ENCODE data around the gene PLXNB2.

Gene PLXNB2

DNA sequence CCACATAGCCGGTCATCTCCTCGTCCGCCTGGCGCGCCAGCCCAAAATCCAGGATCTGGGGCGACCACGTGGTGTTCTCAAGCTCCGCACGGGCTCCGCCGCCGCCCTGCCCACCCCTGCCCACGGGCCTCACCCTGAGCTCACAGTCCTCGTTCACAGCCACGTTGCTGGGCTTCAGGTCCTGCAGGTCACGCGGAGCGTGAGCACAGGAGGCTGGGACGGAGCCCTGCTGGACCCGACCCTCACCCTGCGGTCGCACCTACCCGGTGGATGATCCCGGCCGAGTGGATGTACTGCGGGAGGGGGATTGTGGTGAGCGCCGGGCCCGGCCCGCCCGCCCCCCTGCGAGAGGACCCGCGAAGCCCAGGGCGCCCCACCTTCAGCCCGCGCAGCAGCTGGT, 40.5 kb downstream of the PLXNB2 start:
- no peak for DNase-seq (ENCODE audit: low read depth)

GRCh38 chr22:50264946-50265669, 42.3 kb downstream of the PLXNB2 start:
- DNase-seq (ENCODE audit: low read depth), result no peak

GRCh38 chr22:50264104-50264745, 43.2 kb downstream of the PLXNB2 start:
- no peak for DNase-seq (ENCODE audit: low read depth)

DNA sequence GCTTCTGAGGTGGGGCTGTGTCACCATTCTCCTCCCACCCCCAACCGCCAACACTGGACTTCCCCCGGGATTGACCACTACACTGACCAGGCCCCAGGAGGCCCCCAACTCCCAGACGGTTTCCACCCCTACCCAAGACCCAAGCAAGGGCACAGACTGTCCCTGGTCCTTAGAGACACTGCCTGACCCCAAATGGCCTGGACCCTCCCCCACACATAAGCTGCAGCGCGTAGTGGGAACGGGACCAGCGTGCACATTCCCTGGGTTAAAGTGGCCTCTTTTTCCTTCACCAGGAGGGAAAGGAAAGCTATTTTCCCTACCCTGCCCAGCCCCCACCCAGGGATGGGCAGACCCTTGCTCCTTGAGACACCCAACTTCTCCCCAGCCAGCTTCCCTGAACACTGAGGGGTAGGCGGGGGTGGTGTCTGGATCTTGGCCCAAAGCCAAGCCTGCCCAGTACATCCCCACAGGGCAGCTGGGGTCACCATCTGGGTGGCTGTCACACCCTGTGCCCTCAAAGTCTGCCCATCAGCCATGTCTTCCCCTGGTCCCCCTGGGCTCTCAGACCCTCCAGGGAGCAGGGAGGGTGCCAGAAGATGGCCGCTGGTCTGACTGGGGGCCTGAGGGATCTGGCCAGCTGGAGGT, 44.4 kb downstream of the PLXNB2 start:
- DNase-seq (ENCODE audit: low read depth), result no peak

DNA sequence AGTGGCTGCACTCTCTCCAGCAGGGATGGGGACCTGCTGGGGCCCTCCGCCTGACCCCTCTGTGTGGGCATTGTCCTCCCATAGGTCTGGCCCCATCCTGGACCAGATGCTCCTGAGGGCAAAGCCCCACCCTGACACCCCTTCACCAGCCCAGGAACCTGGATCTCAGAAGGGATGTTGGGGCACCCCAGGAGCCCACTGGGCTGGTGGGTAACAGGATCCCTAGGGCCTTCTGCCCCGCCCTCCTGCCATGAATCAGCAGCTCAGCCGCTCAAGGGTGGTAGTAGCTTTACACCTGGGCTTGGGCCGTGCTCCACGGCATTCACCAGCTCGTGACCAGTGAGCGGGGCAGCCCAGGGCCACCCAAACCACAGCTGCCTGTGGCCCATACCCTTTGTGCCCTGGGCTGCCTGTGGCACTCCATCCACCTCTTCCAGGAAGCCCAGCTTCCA, 45.0 kb downstream of the PLXNB2 start:
- no peak for DNase-seq (ENCODE audit: low read depth)

DNA sequence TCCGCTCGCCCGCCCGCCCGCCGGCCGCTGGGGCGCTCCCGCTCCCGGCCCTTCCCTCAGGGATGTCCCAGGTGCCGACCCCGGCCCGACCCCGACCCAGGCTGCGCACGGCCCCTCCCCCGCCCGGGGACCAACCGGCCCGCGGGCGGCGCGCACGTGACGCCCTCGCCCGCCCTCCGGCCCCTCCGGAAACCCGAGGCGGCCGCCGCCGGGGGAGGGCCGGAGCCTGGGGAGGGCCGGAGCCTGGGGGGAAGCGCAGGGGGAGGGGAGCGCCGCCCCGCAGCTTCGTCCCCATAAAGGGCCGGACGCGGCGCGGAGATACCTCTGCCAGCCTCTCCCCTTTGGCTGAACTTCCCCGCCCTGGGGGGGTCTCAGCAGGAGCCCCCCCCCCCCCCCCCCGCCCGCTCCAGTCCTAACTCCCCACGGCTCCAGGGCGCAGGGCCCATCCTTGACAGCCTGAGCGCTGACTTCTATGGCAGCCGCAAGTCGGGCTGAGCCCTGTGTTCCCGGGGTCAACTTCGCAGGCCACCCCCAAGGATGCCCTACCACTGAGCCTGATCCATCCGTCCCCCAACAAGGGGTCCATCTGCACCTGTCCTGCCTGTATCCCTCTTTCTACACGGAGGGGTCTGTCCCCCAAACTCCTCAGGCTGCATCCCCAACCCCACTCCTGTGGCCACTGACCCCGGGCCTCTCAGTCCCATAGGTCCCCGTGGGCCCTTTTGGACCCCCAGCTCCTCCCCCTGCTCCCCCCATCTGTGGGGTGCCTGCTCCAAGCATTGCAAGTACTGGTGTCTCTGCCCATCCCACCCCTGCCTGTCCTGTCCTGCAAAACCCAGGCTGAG, 45.6 kb downstream of the PLXNB2 start, which contains the start of gene MAPK12:
Gene MAPK12, minus strand, starts transcription at position 69 of the 845 bp plus-strand sequence. CDS start 174 bp downstream, outside the sequence.
- no peak for DNase-seq (ENCODE audit: low read depth)

GRCh38 chr22:50260801-50261614, 46.4 kb downstream of the PLXNB2 start:
- DNase-seq (ENCODE audit: low read depth), result no peak

- no peak for DNase-seq (ENCODE audit: low read depth)
Measured at GRCh38 chr22:50260434-50260800, 47.0 kb downstream of the PLXNB2 start.

DNA sequence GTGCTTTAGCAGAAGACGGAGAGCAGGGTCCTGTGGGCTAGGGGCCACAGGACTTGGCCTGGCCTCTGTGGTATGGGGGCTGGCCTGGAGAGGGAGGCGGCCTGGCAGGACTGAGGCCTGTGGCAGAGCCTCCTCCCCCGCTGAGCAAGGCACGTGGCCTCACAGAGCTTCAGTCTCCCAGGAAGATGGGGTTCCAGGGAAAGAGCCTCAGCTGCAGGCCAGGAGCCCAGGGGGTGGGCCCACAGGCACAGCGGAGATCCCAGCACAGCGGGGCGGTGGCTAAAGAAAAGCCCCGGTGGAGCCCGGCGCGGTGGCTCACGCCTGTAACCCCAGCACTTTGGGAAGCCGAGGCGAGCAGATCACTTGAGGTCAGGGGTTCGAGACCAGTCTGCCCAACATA, 48.1 kb downstream of the PLXNB2 start:
- DNase-seq (ENCODE audit: low read depth), result no peak

- DNase-seq (ENCODE audit: low read depth), result no peak
Measured at GRCh38 chr22:50258361-50259292, 48.8 kb downstream of the PLXNB2 start.

DNA sequence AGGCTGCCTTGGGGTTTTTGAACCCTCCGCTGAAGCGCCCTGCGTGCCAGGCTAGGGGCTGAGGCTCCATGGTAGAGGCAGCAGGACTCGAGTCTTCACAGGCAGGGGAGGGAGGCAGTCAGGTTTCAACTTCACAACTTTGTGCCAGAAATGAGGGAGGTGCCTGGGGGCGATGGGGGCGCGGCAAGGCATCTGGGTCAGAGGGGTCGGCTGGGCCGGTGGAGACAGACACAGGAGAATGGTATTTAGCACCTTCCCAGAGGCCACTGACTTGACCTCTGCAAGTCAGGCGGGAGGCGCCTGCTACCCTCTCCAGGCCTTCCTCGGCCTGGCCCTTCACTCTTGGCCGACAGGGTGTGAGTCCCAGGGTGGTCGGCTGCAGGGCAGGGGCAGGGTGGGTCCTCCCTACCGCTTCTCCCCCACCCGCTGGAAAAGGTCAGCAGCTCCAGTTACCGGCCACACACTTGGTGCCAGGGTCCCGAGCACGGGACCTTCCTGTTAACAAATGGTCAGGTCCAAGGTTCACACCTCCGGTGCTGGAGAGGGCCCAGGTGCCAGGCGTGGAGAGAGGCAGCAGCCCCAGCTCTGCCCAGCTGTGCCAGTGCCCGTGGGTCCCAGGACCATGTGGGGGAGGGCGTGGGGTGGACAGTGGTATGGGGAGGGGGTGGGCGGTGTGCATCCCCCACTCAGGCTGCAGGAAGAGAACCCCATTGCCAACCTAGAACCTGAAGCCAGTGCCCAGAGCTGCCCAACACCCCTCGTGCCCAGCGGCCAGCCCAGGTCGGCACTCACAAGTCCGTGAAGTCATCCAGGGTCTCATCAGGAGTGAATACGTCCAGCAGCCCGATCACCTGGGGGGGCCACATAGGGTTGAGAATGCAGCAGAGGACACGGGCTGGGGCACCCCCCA, 49.7 kb downstream of the PLXNB2 start:
- DNase-seq (ENCODE audit: low read depth), result no peak

- DNase-seq (ENCODE audit: low read depth), result no peak
Measured at GRCh38 chr22:50257041-50257440, 50.4 kb downstream of the PLXNB2 start.

GRCh38 chr22:50256258-50256862, 51.1 kb downstream of the PLXNB2 start:
- no peak for DNase-seq (ENCODE audit: low read depth)

- DNase-seq (ENCODE audit: low read depth), result no peak
Measured at GRCh38 chr22:50255607-50256006, 51.8 kb downstream of the PLXNB2 start.

- DNase-seq (ENCODE audit: low read depth), result no peak
Measured at GRCh38 chr22:50255099-50255498, 52.3 kb downstream of the PLXNB2 start.

DNA sequence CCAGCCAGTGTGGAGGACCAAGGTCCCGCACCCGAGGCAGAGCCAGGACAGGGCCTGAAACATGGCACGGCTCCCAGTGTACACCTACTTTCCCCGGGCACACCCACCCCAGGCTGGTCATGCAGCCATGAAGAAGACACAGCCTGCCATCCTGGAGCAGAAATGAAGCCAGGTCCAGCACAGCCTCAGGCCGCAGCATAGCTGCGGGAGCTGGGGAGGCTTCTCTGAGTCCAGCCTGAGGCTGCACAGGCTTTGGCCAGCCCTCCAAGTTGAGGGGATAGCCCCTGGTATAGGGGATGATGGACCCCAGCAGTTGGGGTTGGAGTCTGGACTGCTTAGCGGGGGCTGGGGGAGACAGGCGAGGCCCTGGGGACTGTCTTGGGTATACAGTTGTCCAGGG, 53.5 kb downstream of the PLXNB2 start:
- no peak for DNase-seq (ENCODE audit: low read depth)

- DNase-seq (ENCODE audit: low read depth), result no peak
Measured at GRCh38 chr22:50253046-50253915, 54.2 kb downstream of the PLXNB2 start.
